SU-DHL-6 (cell line): ENCODE data around the gene RASAL1.

Experiments used
- H2AFZ ChIP-seq: fragments of 200-600 bp; sonication (generic); 2 replicates; pipeline ENCODE4 v1.6.1; 2014; ENCODE audit warnings: low read depth, mild to moderate bottlenecking, moderate library complexity, mixed read lengths, antibody characterized with exemption, low read length; ENCODE audit not compliant: severe bottlenecking
- H3F3A ChIP-seq: fragments of 200-600 bp; shearing (Covaris generic); 2 replicates; pipeline ENCODE4 v1.6.0; 2016; ENCODE audit warnings: antibody characterized with exemption, mild to moderate bottlenecking; ENCODE audit not compliant: insufficient read depth
- H3K27ac ChIP-seq: fragments of 200-600 bp; sonication (generic); 2 replicates; pipeline ENCODE4 v1.5.1; 2016; ENCODE audit warnings: low read depth, mild to moderate bottlenecking, low read length, moderate library complexity, mixed read lengths
- H3K27me3 ChIP-seq: fragments of 200-600 bp; sonication (generic), shearing (Covaris generic); 2 replicates; pipeline ENCODE4 v1.6.0; 2014; ENCODE audit warnings: mild to moderate bottlenecking, low read length
- H3K36me3 ChIP-seq: fragments of 200-600 bp; sonication (generic); 2 replicates; pipeline ENCODE4 v1.6.1; 2014; ENCODE audit warnings: mild to moderate bottlenecking, low read length, mixed read lengths
- H3K4me2 ChIP-seq: fragments of 300-600, 200-600 bp; shearing (Covaris generic), sonication (generic); 2 replicates; pipeline ENCODE4 v1.6.0; 2014; ENCODE audit warnings: low read length, low read depth, mild to moderate bottlenecking; ENCODE audit not compliant: poor library complexity, severe bottlenecking
- H3K4me3 ChIP-seq: fragments of 200-600 bp; sonication (generic); 2 replicates; pipeline ENCODE4 v1.5.1; 2014; ENCODE audit warnings: antibody characterized with exemption, low read length, mild to moderate bottlenecking, mixed read lengths; ENCODE audit not compliant: insufficient read depth, poor library complexity, severe bottlenecking
- H3K79me2 ChIP-seq: fragments of 200-600 bp; sonication (generic); 2 replicates; pipeline ENCODE4 v1.6.1; 2014; ENCODE audit warnings: mild to moderate bottlenecking, low read length, moderate library complexity; ENCODE audit not compliant: insufficient read depth
- H3K9ac ChIP-seq: fragments of 200-600 bp; sonication (generic); 2 replicates; pipeline ENCODE4 v1.7.0; 2014; ENCODE audit warnings: mild to moderate bottlenecking, low read length
- H3K9me2 ChIP-seq: fragments of 200-600 bp; sonication (generic); replicated peaks from 2 replicates; pipeline ENCODE4 v1.6.1; 2014; ENCODE audit warnings: low read length; ENCODE audit not compliant: insufficient read depth
- H3K9me3 ChIP-seq: fragments of 200-600 bp; sonication (generic); 2 replicates; pipeline ENCODE4 v1.6.1; 2014; ENCODE audit warnings: low read length, mixed read lengths; ENCODE audit not compliant: insufficient read depth
- H4K20me1 ChIP-seq: fragments of 200-600 bp; sonication (generic); 2 replicates; pipeline ENCODE4 v1.6.1; 2014; ENCODE audit warnings: low read depth, mild to moderate bottlenecking, antibody characterized with exemption, low read length, moderate library complexity, mixed read lengths
- CTCF ChIP-seq: fragments of 200-600 bp; sonication (generic); IDR thresholded peaks from one replicate; pipeline ENCODE4 v1.5.1; 2017; ENCODE audit warnings: antibody characterized with exemption, mild to moderate bottlenecking, low read length, moderate library complexity; ENCODE audit not compliant: insufficient read depth, poor library complexity, severe bottlenecking
- EZH2phosphoT487 ChIP-seq: fragments of 200-600 bp; sonication (generic), shearing (Covaris generic); conservative IDR thresholded peaks from 2 replicates; pipeline ENCODE4 v1.6.1; 2018; ENCODE audit warnings: mild to moderate bottlenecking, antibody characterized with exemption, low read length, moderate library complexity, mixed read lengths

Gene RASAL1

DNA sequence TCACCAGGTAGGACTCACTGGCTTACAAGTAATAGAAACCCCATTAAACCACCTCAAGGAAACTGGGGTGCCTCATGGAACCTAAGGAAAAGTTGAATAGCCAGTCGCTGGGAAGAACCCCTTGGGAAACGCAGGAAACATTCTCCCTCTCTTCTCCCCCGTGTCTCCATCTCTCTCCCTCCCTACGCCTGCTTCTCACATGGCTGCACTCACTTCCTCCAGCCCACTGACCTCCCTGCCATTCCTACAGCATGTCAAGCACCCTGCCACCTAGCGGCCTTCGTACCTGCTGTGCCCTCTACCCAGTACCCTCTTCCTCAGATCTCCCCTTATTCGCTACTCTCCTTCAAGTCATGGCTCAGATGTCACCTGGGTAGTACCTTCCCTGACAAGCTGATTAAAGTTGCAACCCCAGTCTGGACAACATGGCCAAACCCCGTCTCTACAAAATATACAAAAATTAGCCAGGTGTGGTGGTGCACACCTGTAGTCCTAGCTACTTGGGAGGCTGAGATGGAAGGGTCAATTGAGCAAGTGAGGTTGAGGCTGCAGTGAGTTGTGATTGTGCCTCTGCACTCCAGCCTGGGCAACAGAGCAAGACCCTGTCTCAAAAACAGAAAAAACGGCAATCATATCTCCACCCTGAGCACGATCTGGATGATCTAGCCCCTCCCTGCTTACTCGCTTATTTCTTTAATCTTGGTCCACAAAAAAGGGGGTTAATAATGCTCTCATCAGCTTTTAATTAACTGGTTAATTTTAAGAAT is 85.4 kb downstream of the RASAL1 start:
- no peaks in the 10 kb centered on the region for H3K27me3 ChIP-seq
- H3K79me2 ChIP-seq: peaks cover 10% of the 10 kb centered on the region
- no peak overlapping the region for H3K4me3 ChIP-seq
- no peak overlapping the region for H2AFZ ChIP-seq
- H3F3A ChIP-seq: peaks cover 54% of the 10 kb centered on the region
- H3K9me3 ChIP-seq: no peaks in the 10 kb centered on the region
- H3K36me3 ChIP-seq: no peaks in the 10 kb centered on the region
- H3K9ac ChIP-seq: peak overlapping the region; percentile 44
- peak overlapping the region; percentile 52 for H3K4me2 ChIP-seq
- TF ChIP-seq EZH2phosphoT487 (no peak), CTCF (peak; percentile 91)
- H4K20me1 ChIP-seq: no peaks in the 10 kb centered on the region
- no peaks in the 10 kb centered on the region for H3K9me2 ChIP-seq
- peak overlapping the region; percentile 99 for H3K27ac ChIP-seq
